AG09319 (cell line): Measurements from ENCODE around the gene FADS1.

Source experiments
- DNase-seq: peaks from one replicate; pipeline ENCODE4 v3.0.0-alpha.2; 2010; ENCODE audit warnings: low read depth; ENCODE audit errors: extremely low read depth
- CTCF ChIP-seq: IDR thresholded peaks from 2 replicates; pipeline ENCODE4 v1.5.1; 2011; ENCODE audit warnings: low read depth, mild to moderate bottlenecking, inconsistent platforms, low read length, moderate library complexity

FADS1 gene

GRCh38 chr11:61851113-61851899 is 34.5 kb upstream of the FADS1 start:
- no peak for DNase-seq
- TF ChIP-seq CTCF, result no peak

DNA sequence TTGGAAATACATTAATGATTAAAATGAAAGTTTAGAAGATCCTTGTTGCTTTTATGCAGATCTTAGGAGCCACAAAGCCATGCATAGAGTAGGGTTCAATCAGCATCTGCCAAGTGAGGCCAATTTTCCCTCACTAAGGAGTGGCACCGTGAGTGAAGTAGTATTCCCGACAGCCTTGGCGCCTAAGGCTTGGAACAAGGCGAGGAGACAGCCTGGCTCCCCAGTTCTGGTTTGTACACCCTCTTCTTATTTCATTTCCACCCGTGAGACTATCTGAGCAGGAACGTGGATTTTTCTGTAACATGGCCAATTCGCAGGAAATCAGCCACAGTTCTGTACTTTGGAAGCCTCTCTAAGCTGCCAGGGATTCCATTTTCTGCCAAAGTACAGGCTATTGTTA is 33.9 kb upstream of the FADS1 start:
- TF ChIP-seq CTCF, result no peak
- no peak for DNase-seq

DNA sequence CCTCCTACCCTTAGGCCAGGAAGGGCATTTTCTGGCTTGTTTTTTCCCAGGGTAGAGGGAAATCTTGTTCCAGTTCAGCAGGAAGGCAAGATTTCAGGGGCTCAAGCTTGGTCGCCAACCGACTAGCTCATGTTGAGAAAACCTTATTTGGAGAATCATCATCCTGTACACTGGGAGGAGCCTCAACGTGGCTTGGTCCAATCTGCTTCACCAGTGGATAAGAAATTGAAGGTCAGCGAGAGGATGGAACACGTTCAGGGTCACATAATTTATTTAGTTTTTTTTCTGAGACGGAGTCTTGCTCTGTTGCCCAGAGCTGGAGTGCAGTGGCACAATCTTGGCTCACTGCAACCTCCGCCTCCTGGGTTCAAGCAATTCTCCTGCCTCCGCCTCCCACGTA is 31.8 kb upstream of the FADS1 start:
- no peak for DNase-seq
- no peak for TF ChIP-seq CTCF

DNA sequence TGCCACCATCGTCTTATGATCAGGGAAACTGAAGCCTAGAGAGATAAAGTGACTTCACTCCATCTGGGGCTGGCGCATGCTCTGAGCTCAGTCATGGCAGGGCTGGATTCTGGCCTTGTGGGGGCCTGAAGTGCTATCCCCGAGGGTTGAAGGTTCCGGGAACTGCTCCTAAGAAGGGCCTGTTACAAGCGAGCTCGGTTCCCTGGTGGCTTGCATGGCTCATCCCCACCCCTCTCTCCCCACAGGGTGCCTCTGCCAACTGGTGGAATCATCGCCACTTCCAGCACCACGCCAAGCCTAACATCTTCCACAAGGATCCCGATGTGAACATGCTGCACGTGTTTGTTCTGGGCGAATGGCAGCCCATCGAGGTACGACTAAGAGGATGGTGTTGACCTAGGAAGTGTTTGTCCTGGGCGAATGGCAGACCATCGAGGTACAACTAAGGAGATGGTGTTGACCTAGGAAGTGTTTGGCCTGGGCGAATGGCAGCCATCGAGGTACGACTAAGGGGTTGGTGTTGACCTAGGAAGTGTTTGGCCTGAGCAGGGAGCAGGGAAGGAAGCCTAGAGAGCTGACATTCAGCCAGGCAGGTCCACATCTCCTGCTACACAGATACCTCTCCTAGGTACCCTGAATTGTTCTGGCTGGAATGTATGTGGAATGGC is 31.2 kb upstream of the FADS1 start:
- no peak for TF ChIP-seq CTCF
- no peak for DNase-seq

GRCh38 chr11:61846362-61847020 is 29.7 kb upstream of the FADS1 start:
- no peak for TF ChIP-seq CTCF
- no peak for DNase-seq

GRCh38 chr11:61844909-61845565 is 28.2 kb upstream of the FADS1 start:
- no peak for DNase-seq
- no peak for TF ChIP-seq CTCF

GRCh38 chr11:61842528-61842820 is 25.7 kb upstream of the FADS1 start:
- DNase-seq, result no peak
- TF ChIP-seq CTCF, result no peak
